WTC11 (cell line): ENCODE data around the gene KRTAP10-7. TPM values are rescaled to one million over a fixed set of nuclear protein-coding genes. Genes with fewer than 3 reads are reported as not detected.

Experiments
- ATAC-seq: fragments of 200-7000 bp; cut with Tn5 transposase; 2 replicates; pipeline ENCODE4 v1.10.0; 2021; ENCODE audit warnings: mild to moderate bottlenecking, moderate library complexity
- CTCF ChIA-PET: fragments of 300-600 bp; sonication (Branson Sonifier 250); formaldehyde crosslinking; loops from one replicate; lab custom pipeline; 2021; ENCODE audit warnings: antibody characterized with exemption; lab: Charles Lee
- POLR2A ChIA-PET: fragments of 350-600 bp; sonication (Branson Sonifier 250); formaldehyde crosslinking; loops from one replicate; lab custom pipeline; 2021; ENCODE audit warnings: antibody characterized with exemption; lab: Charles Lee
- DNase-seq: peaks from one replicate; pipeline ENCODE4 v3.0.0; 2021; ENCODE audit warnings: low spot score
- H3K27ac Mint-ChIP-seq: 2 replicates; pipeline ENCODE4 v1.8.0; 2021; ENCODE audit warnings: mixed read lengths
- H3K27me3 Mint-ChIP-seq: 2 replicates; pipeline ENCODE4 v1.8.0; 2021; ENCODE audit warnings: low read depth, mild to moderate bottlenecking, moderate library complexity, mixed read lengths
- H3K36me3 Mint-ChIP-seq: 2 replicates; pipeline ENCODE4 v1.8.0; 2021; ENCODE audit warnings: mixed read lengths
- H3K4me1 Mint-ChIP-seq: 2 replicates; pipeline ENCODE4 v1.8.0; 2022; ENCODE audit warnings: mixed read lengths
- H3K4me3 Mint-ChIP-seq: 2 replicates; pipeline ENCODE4 v1.8.0; 2021; ENCODE audit warnings: mild to moderate bottlenecking, moderate library complexity, mixed read lengths
- H3K9me3 Mint-ChIP-seq: 2 replicates; pipeline ENCODE4 v1.8.0; 2021; ENCODE audit warnings: mixed read lengths
- ARID4B ChIP-seq: sonication (generic); formaldehyde crosslinking; IDR thresholded peaks from 2 replicates; pipeline ENCODE4 v1.8.0; 2023; ENCODE audit warnings: missing genetic modification reagents, mild to moderate bottlenecking, borderline replicate concordance
- CDX4 ChIP-seq: fragments of 250-450 bp; sonication (Bioruptor Pico); IDR thresholded peaks from 2 replicates; pipeline ENCODE4 v1.9.0; 2021; ENCODE audit warnings: moderate library complexity, mild to moderate bottlenecking, inconsistent platforms, borderline replicate concordance
- CTCF ChIP-seq: fragments of 200-600 bp; IDR thresholded peaks from 2 replicates; pipeline ENCODE4 v1.8.0; 2022; ENCODE audit warnings: antibody characterized with exemption
- E2F5 ChIP-seq: sonication (generic); formaldehyde crosslinking; IDR thresholded peaks from 2 replicates; pipeline ENCODE4 v1.8.1; 2022; ENCODE audit warnings: mild to moderate bottlenecking, moderate library complexity, missing genetic modification reagents
- ERG ChIP-seq: fragments of 250-450 bp; sonication (Bioruptor Pico); IDR thresholded peaks from 2 replicates; pipeline ENCODE4 v1.8.0; 2021; ENCODE audit warnings: mild to moderate bottlenecking
- ESRRA ChIP-seq: sonication (generic); formaldehyde crosslinking; IDR thresholded peaks from 2 replicates; pipeline ENCODE4 v1.8.1; 2022; ENCODE audit warnings: mild to moderate bottlenecking, missing genetic modification reagents, borderline replicate concordance
- GRHL2 ChIP-seq: fragments of 250-450 bp; sonication (Bioruptor Pico); IDR thresholded peaks from 2 replicates; pipeline ENCODE4 v1.8.0; 2022; ENCODE audit warnings: mild to moderate bottlenecking, moderate library complexity; ENCODE audit not compliant: insufficient replicate concordance, severe bottlenecking
- IRF2 ChIP-seq: sonication (generic); formaldehyde crosslinking; IDR thresholded peaks from 2 replicates; pipeline ENCODE4 v1.8.0; 2022; ENCODE audit warnings: low read depth, missing genetic modification reagents, borderline replicate concordance
- JAZF1 ChIP-seq: fragments of 250-450 bp; sonication (Bioruptor Pico); IDR thresholded peaks from 2 replicates; pipeline ENCODE4 v1.9.0; 2021; ENCODE audit warnings: moderate library complexity, mild to moderate bottlenecking, inconsistent platforms
- MLX ChIP-seq: sonication (generic); formaldehyde crosslinking; IDR thresholded peaks from 2 replicates; pipeline ENCODE4 v1.8.1; 2023; ENCODE audit warnings: mild to moderate bottlenecking, missing genetic modification reagents, moderate library complexity
- MXD4 ChIP-seq: fragments of 250-450 bp; sonication (Bioruptor Pico); IDR thresholded peaks from 2 replicates; pipeline ENCODE4 v1.8.0; 2021; ENCODE audit warnings: mild to moderate bottlenecking, moderate library complexity, borderline replicate concordance
- MYBL2 ChIP-seq: sonication (generic); formaldehyde crosslinking; IDR thresholded peaks from 2 replicates; pipeline ENCODE4 v1.8.1; 2023; ENCODE audit warnings: mild to moderate bottlenecking, moderate library complexity, missing genetic modification reagents
- NFYB ChIP-seq: sonication (generic); formaldehyde crosslinking; conservative IDR thresholded peaks from 2 replicates; pipeline ENCODE4 v1.8.0; 2022; ENCODE audit warnings: low read depth, missing genetic modification reagents
- NR3C1 ChIP-seq: sonication (generic); formaldehyde crosslinking; conservative IDR thresholded peaks from 2 replicates; pipeline ENCODE4 v1.8.1; 2023; ENCODE audit warnings: low read depth, mild to moderate bottlenecking, missing genetic modification reagents
- RELA ChIP-seq: sonication (generic); formaldehyde crosslinking; IDR thresholded peaks from 2 replicates; pipeline ENCODE4 v1.8.1; 2022; ENCODE audit warnings: missing genetic modification reagents, mild to moderate bottlenecking, borderline replicate concordance
- SMAD4 ChIP-seq: sonication (generic); formaldehyde crosslinking; IDR thresholded peaks from 2 replicates; pipeline ENCODE4 v1.8.0; 2022; ENCODE audit warnings: mild to moderate bottlenecking, missing genetic modification reagents
- TCF7 ChIP-seq: sonication (generic); formaldehyde crosslinking; IDR thresholded peaks from 2 replicates; pipeline ENCODE4 v1.8.0; 2022; ENCODE audit warnings: mild to moderate bottlenecking, low read depth, missing genetic modification reagents, moderate library complexity
- ZBTB43 ChIP-seq: sonication (generic); formaldehyde crosslinking; IDR thresholded peaks from 2 replicates; pipeline ENCODE4 v1.8.1; 2023; ENCODE audit warnings: mild to moderate bottlenecking, missing genetic modification reagents
- ZNF232 ChIP-seq: sonication (generic); formaldehyde crosslinking; IDR thresholded peaks from 2 replicates; pipeline ENCODE4 v1.8.0; 2022; ENCODE audit warnings: mild to moderate bottlenecking, missing genetic modification reagents
- ZNF423 ChIP-seq: fragments of 250-450 bp; sonication (Bioruptor Pico); IDR thresholded peaks from 2 replicates; pipeline ENCODE4 v2.1.2; 2022; ENCODE audit warnings: mild to moderate bottlenecking, moderate library complexity
- ZNF532 ChIP-seq: fragments of 250-450 bp; sonication (Bioruptor Pico); IDR thresholded peaks from 2 replicates; pipeline ENCODE4 v1.9.0; 2021; ENCODE audit warnings: mild to moderate bottlenecking, borderline replicate concordance
- total RNA-seq: library from RNA; stranded (reverse); gene quantifications from 3 replicates; pipeline ENCODE4 v1.2.3, GENCODE V29; 2021

KRTAP10-7 gene
- total RNA-seq, 1 experiment from 2014 or later: not detected

GRCh38 chr21:44639331-44639655 is 38.9 kb downstream of the KRTAP10-7 start (continued):
- no peak for TF ChIP-seq CDX4 (CRISPR knock-in tag)
- no peak for TF ChIP-seq ZNF232 (CRISPR knock-in tag)

GRCh38 chr21:44640761-44641160 is 40.4 kb downstream of the KRTAP10-7 start:
- ATAC-seq: no peak
- TF ChIP-seq TCF7 (CRISPR knock-in tag) (no peak), NR3C1 (no peak), ZBTB43 (CRISPR knock-in tag) (no peak), NFYB (CRISPR knock-in tag) (no peak), JAZF1 (CRISPR knock-in tag) (no peak), ZNF532 (CRISPR knock-in tag) (no peak), MLX (no peak), ZNF423 (CRISPR knock-in tag) (no peak), RELA (no peak), MXD4 (CRISPR knock-in tag) (no peak), E2F5 (CRISPR knock-in tag) (no peak), MYBL2 (no peak), ESRRA (CRISPR knock-in tag) (no peak), GRHL2 (no peak), IRF2 (no peak), ARID4B (CRISPR knock-in tag) (no peak), ERG (no peak), SMAD4 (CRISPR knock-in tag) (no peak), CTCF (no peak)
- Mint-ChIP-seq H3K9me3 (peaks cover 40% of the 10 kb centered on the region), H3K4me3 (no peak overlapping the region), H3K27ac (no peak overlapping the region), H3K36me3 (peaks cover 25% of the 10 kb centered on the region), H3K27me3 (peaks cover 8% of the 10 kb centered on the region; the same call in 1 of the 2 replicates), H3K4me1 (peaks cover 6% of the 10 kb centered on the region)
- DNase-seq: no peak
- ChIA-PET POLR2A (no interaction called here), CTCF (no interaction called here)
